NCI-H1105 treated with DMSO at 0.1 percent for 48 hours (cell line): Measurements from ENCODE around the gene C11orf24.
"Not testable (repeated sequence)": the region's sequence is repeated elsewhere in the genome, so short reads cannot be mapped to it uniquely, and the experiment has no call there.

Experiments
- DNase-seq: peaks from one replicate; lab custom pipeline; 2025; lab: John Stamatoyannopoulos, UW

Gene C11orf24

GRCh38 chr11:68298659-68299516 is 27.1 kb upstream of the C11orf24 start:
- no peak for DNase-seq

DNA sequence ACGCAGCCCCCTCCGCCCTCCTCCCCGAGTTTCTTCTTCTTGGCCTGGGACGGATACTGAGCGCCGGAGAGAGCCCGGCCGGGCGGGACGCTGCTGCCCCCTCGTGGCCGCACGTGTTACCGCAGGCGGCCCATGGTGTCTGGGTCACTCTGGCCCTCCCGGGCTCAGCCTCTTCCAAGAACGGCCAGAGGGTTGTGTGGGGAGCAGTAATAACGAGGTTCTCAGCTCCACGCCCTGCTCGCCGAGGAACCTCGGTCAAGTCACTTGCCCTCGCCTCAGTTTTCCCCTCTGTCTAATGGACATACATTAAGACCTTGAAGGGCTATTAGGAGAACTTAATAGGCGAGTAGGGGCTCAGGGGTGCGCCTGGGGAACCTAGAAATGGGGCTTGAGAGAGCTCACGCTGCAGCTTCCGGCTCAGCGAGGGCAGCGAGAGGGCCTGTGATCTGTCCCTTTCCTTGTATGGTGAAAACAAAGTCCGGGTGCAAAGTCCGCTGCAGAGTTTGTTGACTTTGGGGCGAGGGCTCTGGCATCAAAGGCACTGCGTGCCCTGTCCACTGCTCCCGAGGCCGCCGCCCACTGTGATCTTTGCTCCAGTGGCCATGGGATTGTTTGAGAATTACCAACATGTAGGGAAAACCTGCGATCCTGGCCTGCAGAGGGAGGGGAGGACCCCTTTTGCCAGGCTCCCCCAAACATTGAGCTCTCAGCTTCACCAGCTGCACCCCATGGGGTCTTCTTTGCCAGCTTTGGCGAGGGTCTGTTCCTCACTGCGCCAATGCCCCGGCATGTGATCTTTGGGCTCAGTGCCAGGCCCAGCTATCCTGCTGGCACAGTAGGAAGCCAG is 26.3 kb upstream of the C11orf24 start:
- DNase-seq: peak; percentile 44

GRCh38 chr11:68297494-68297811 is 25.7 kb upstream of the C11orf24 start:
- DNase-seq: no peak

DNA sequence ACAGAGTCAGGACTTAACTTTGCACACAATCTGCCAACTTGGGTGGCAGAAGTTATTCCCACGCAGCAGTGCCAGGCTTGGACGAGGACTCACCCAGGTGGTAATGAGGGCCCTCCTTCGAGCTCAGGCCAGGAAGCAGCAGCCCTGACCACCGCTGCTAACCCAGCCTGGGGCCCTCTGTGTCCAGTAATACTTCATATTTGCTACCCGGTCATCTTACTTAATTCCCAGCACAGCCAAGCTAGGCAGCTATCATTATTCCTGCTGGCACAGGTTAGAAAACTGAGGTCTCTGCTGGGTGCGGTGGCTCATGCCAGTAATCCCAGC is 25.2 kb upstream of the C11orf24 start:
- DNase-seq: no peak

- DNase-seq: no peak
Observed at GRCh38 chr11:68296344-68297051, 24.7 kb upstream of the C11orf24 start.

- no peak for DNase-seq
Observed at GRCh38 chr11:68295940-68296339, 24.2 kb upstream of the C11orf24 start.

GRCh38 chr11:68295271-68295670 is 23.5 kb upstream of the C11orf24 start:
- DNase-seq: no peak

- DNase-seq: no peak
Observed at GRCh38 chr11:68293708-68294107, 21.9 kb upstream of the C11orf24 start.

- no peak for DNase-seq
Observed at GRCh38 chr11:68289456-68289855, 17.7 kb upstream of the C11orf24 start.

- no peak for DNase-seq
Observed at GRCh38 chr11:68287419-68287818, 15.6 kb upstream of the C11orf24 start.

GRCh38 chr11:68284588-68284987 is 12.8 kb upstream of the C11orf24 start:
- not testable (repeated sequence) for DNase-seq

DNA sequence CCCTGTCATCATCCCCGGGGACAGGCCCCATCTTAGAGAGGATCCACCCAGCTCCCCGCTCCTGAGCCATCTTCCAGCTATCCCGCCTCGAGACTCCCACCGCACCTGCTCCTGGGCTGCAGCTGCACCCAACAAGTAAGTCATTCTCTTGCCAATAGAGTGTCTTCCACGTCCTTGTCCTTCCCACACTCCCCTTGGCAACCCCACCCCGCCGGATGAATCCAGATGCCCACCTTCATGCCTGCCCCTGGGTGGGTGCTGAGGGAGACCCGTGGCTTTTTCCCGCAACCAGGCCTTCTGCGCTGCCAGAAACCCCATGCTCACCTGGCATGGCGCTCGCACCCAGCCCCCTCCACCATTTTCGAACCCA is 11.1 kb upstream of the C11orf24 start:
- DNase-seq: no peak

GRCh38 chr11:68282141-68282860 is 10.5 kb upstream of the C11orf24 start:
- DNase-seq: no peak

- no peak for DNase-seq
Observed at GRCh38 chr11:68279676-68280075, 7.9 kb upstream of the C11orf24 start.

DNA sequence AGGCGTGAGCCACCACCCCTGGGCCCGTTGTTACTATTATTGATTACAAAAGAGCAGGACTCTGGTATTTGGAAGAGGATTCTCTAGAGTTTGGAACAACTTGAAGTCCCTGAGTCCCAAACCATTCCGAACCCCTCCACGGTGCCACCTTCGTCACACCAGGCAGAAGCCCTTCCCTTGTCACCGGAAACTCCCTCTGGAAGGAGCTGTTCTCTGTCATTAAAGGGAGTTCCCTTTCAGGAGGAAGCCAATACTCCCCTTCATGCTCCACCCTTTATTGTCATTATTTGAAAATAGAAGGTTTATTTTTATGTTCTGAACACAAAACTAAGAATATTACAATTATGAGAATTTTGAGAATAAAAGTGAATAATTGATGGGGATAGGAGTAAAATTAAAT is 5.1 kb upstream of the C11orf24 start:
- no peak for DNase-seq

GRCh38 chr11:68275721-68276507 is 4.1 kb upstream of the C11orf24 start:
- DNase-seq: no peak

- no peak for DNase-seq
Observed at GRCh38 chr11:68274306-68274705, 2.5 kb upstream of the C11orf24 start.

DNA sequence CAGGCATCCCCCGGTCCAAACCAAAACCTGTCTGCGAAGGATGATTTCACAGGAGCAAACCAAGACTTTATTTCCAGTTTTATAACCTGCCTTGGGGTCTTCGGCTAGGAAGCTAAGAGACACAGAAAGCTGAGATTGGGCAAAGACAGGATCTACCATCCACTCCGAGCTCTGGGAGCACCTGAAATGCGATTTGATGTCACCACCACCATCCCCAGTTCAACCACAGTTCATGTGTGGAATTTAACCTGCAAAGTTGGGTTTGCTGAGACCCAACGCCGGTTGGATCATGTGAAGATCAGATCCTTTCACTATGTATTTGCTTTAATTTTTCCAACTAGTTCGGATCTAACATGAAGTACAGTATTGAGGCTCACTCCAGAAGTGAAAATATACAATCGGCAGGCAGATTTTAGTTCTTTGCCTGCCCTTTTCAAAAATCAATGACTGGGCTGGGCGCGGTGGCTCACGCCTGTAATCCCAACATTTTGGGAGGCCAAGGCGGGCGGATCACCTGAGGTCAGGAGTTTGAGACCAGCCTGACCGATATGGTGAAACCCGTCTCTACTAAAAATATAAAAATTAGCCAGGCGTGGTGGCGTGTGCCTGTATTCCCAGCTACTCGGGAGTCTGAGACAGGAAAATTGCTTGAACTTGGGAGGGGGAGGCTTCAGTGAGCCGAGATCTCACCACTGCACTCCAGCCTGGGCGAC is 1.4 kb upstream of the C11orf24 start:
- DNase-seq: no peak

- DNase-seq: peak; percentile 45
Observed at GRCh38 chr11:68271023-68271780, 571 bp downstream of the C11orf24 start.
